PC-9 (cell line): ENCODE results near the gene INPP4A. TPM values are rescaled to one million over a fixed set of nuclear protein-coding genes. Genes with fewer than 3 reads are reported as not detected.

ENCODE experiments used
- BruUV-seq: library from RNA; stranded (reverse); fragments of 400-500 nt; replicated peaks from 2 replicates; lab custom pipeline; 2021; lab: Mats Ljungman, UMichigan
- CTCF ChIA-PET: fragments of 300-600 bp; sonication (Branson Sonifier 250); formaldehyde crosslinking; loops from one replicate; lab custom pipeline; 2022; ENCODE audit warnings: antibody characterized with exemption; lab: Charles Lee
- POLR2A ChIA-PET: fragments of 300-600 bp; sonication (Branson Sonifier 250); formaldehyde crosslinking; loops from one replicate; lab custom pipeline; 2022; ENCODE audit warnings: antibody characterized with exemption; ENCODE audit not compliant: unreplicated experiment; lab: Charles Lee
- DNase-seq, 2 experiments: peaks; one replicate each; pipeline versions ENCODE4 v3.0.0 to v3.0.0-alpha.2; 2015 to 2022; ENCODE audit warnings: mixed read lengths in 1 of 2
- H2AFZ ChIP-seq: fragments of 200-600 bp; sonication (generic); 2 replicates; pipeline ENCODE4 v1.8.1; 2017; ENCODE audit warnings: antibody characterized with exemption
- H3F3A ChIP-seq: fragments of 200-600 bp; sonication (generic); 2 replicates; pipeline ENCODE4 v1.8.1; 2017; ENCODE audit warnings: antibody characterized with exemption, mild to moderate bottlenecking, low read depth; ENCODE audit not compliant: insufficient read depth
- H3K27ac ChIP-seq: fragments of 200-600 bp; sonication (generic); 2 replicates; pipeline ENCODE4 v1.6.1; 2016; ENCODE audit warnings: mixed run types
- H3K27me3 ChIP-seq: fragments of 200-600 bp; sonication (generic); 2 replicates; pipeline ENCODE4 v1.6.1; 2016; ENCODE audit warnings: low read depth, mixed run types; ENCODE audit not compliant: insufficient read depth
- H3K36me3 ChIP-seq: fragments of 200-600 bp; sonication (generic); 2 replicates; pipeline ENCODE4 v1.6.1; 2016; ENCODE audit warnings: low read depth, mixed run types
- H3K4me1 ChIP-seq: fragments of 200-600 bp; sonication (generic); replicated peaks from 2 replicates; pipeline ENCODE4 v1.6.1; 2016; ENCODE audit warnings: mixed run types; ENCODE audit not compliant: insufficient read depth
- H3K4me2 ChIP-seq: fragments of 200-600 bp; sonication (generic); 2 replicates; pipeline ENCODE4 v1.6.1; 2017; ENCODE audit warnings: mixed run types
- H3K4me3 ChIP-seq: fragments of 200-600 bp; sonication (generic); 2 replicates; pipeline ENCODE4 v1.6.1; 2016; ENCODE audit warnings: mixed run types
- H3K79me2 ChIP-seq: fragments of 200-600 bp; sonication (generic); 2 replicates; pipeline ENCODE4 v1.6.1; 2017; ENCODE audit warnings: low read depth, mixed run types
- H3K9me2 ChIP-seq: fragments of 200-600 bp; sonication (generic); 2 replicates; pipeline ENCODE4 v1.8.1; 2017; ENCODE audit warnings: mild to moderate bottlenecking; ENCODE audit not compliant: insufficient read depth
- H3K9me3 ChIP-seq: fragments of 200-600 bp; sonication (generic); 2 replicates; pipeline ENCODE4 v1.8.1; 2016; ENCODE audit warnings: low read depth; ENCODE audit not compliant: insufficient read depth
- H4K20me1 ChIP-seq: fragments of 200-600 bp; sonication (generic); 2 replicates; pipeline ENCODE4 v1.8.1; 2017; ENCODE audit not compliant: insufficient read depth
- CTCF ChIP-seq: fragments of 200-600 bp; sonication (generic); conservative IDR thresholded peaks from 2 replicates; pipeline ENCODE4 v1.6.1; 2017; ENCODE audit warnings: mixed run types, antibody characterized with exemption, mild to moderate bottlenecking, moderate library complexity
- EZH2 ChIP-seq: fragments of 200-600 bp; sonication (generic); IDR thresholded peaks from 2 replicates; pipeline ENCODE4 v1.8.0; 2017; ENCODE audit warnings: antibody characterized with exemption, low read depth
- intact Hi-C: fragments of 100-400 bp; cut with micrococcal nuclease; formaldehyde crosslinking; loops from one replicate; pipeline ENCODE4 v1.10.0; 2022; ENCODE audit not compliant: unreplicated experiment
- total RNA-seq: library from RNA; stranded (reverse); gene quantifications from 2 replicates; pipeline ENCODE4 v1.2.3, GENCODE V29; 2021

INPP4A gene
- total RNA-seq, 1 experiment from 2014 or later, result 52.9 TPM

GRCh38 chr2:98458667-98459380, 14.2 kb downstream of the INPP4A start:
- peaks cover 84% of the 10 kb centered on the region for H3K79me2 ChIP-seq
- DNase-seq, result no peak
- peak overlapping the region; percentile 58; the same call in 1 of the 2 replicates for H3K4me2 ChIP-seq
- H3K9me3 ChIP-seq, result no peaks in the 10 kb centered on the region
- H3K4me1 ChIP-seq, result peaks cover 61% of the 10 kb centered on the region
- peak overlapping the region; percentile 92 for H3K27ac ChIP-seq
- POLR2A ChIA-PET, result no interaction called here
- intact Hi-C loops, result loop anchor here (1.0 to 5.0 kb wide), 2 partner anchors 14 to 43 kb away; no protein-coding TSS in a partner anchor
- CTCF ChIA-PET, result no interaction called here
- no peaks in the 10 kb centered on the region for H3K27me3 ChIP-seq
- H3K4me3 ChIP-seq, result no peak overlapping the region
- H4K20me1 ChIP-seq, result no peaks in the 10 kb centered on the region
- BruUV-seq, result TSS peak; percentile 14
- no peak for TF ChIP-seq CTCF
- TF ChIP-seq EZH2, result no peak
- no peak overlapping the region for H2AFZ ChIP-seq
- H3F3A ChIP-seq, result peaks cover 25% of the 10 kb centered on the region
- no peaks in the 10 kb centered on the region for H3K9me2 ChIP-seq
- no peaks in the 10 kb centered on the region for H3K36me3 ChIP-seq

GRCh38 chr2:98459496-98460175, 15.0 kb downstream of the INPP4A start:
- BruUV-seq, result no TSS peak
- TF ChIP-seq EZH2, result no peak
- TF ChIP-seq CTCF, result no peak
- Histone ChIP-seq H4K20me1 (no peaks in the 10 kb centered on the region), H3F3A (peaks cover 20% of the 10 kb centered on the region), H3K4me2 (peak overlapping the region; percentile 38), H2AFZ (no peak overlapping the region), H3K9me2 (no peaks in the 10 kb centered on the region), H3K9me3 (no peaks in the 10 kb centered on the region), H3K36me3 (no peaks in the 10 kb centered on the region), H3K4me1 (peaks cover 53% of the 10 kb centered on the region), H3K4me3 (no peak overlapping the region), H3K27ac (peak overlapping the region; percentile 53), H3K79me2 (peaks cover 79% of the 10 kb centered on the region), H3K27me3 (no peaks in the 10 kb centered on the region)
- intact Hi-C loops, result loop anchor here (5.0 kb wide), 1 partner anchor 43 kb away; no protein-coding TSS in a partner anchor
- peak; percentile 60 to 89 for DNase-seq
- POLR2A ChIA-PET, result no interaction called here
- CTCF ChIA-PET, result no interaction called here

GRCh38 chr2:98460573-98461497, 16.2 kb downstream of the INPP4A start:
- no peak overlapping the region for H3K4me3 ChIP-seq

More at GRCh38 chr2:98460573-98461497, 16.2 kb downstream of the INPP4A start:
- intact Hi-C loops, result no loop called here
- H2AFZ ChIP-seq, result no peak overlapping the region
- TF ChIP-seq EZH2, result no peak
- TF ChIP-seq CTCF, result no peak
- no TSS peak for BruUV-seq
- peak overlapping the region; percentile 53; the same call in 1 of the 2 replicates for H3K27ac ChIP-seq
- H3K9me3 ChIP-seq, result no peaks in the 10 kb centered on the region
- peaks cover 72% of the 10 kb centered on the region for H3K79me2 ChIP-seq
- DNase-seq, result no peak
- peaks cover 48% of the 10 kb centered on the region for H3K4me1 ChIP-seq
- no peak overlapping the region for H3K4me2 ChIP-seq
- H3K27me3 ChIP-seq, result no peaks in the 10 kb centered on the region
- H3K36me3 ChIP-seq, result no peaks in the 10 kb centered on the region
- H3K9me2 ChIP-seq, result no peaks in the 10 kb centered on the region
- H3F3A ChIP-seq, result peaks cover 16% of the 10 kb centered on the region
- H4K20me1 ChIP-seq, result no peaks in the 10 kb centered on the region
- ChIA-PET POLR2A (no interaction called here), CTCF (no interaction called here)
